IPS-NIHi11 (cell line): Measurements from ENCODE around the gene GOSR2.
A peak's percentile ranks its signal among the peaks of the same experiment; 100 is the strongest.

ENCODE experiments used
- DNase-seq: peaks from one replicate; pipeline ENCODE4 v3.0.0; 2012; ENCODE audit warnings: mixed read lengths, low spot score

Gene GOSR2

GRCh38 chr17:46922804-46923635 lies at the start of gene GOSR2:
TSS of gene GOSR2 (plus strand) at chr17:46923160. CDS start at chr17:46923193, 33 bp downstream.
- peak; percentile 95 for DNase-seq

- DNase-seq: no peak
Measured at GRCh38 chr17:46873941-46874645, 48.9 kb upstream of the GOSR2 start.

GRCh38 chr17:46874906-46875305 lies 48.1 kb upstream of the GOSR2 start:
- DNase-seq: no peak

- DNase-seq: no peak
Measured at GRCh38 chr17:46875849-46876352, 47.1 kb upstream of the GOSR2 start.

DNA sequence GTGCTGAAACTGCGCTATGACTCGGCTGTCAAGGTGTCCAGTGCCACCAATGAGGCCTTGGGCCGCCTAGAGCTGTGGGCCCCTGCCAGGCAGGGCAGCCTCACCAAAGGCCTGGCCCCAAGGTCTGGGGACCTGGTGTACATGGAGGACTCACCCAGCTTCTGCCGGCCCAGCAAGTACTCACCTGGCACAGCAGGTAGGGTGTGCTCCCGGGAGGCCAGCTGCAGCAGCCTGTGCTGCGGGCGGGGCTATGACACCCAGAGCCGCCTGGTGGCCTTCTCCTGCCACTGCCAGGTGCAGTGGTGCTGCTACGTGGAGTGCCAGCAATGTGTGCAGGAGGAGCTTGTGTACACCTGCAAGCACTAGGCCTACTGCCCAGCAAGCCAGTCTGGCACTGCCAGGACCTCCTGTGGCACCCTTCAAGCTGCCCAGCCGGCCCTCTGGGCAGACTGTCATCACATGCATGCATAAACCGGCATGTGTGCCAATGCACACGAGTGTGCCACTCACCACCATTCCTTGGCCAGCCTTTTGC lies 46.5 kb upstream of the GOSR2 start:
- peak; percentile 82 for DNase-seq

DNA sequence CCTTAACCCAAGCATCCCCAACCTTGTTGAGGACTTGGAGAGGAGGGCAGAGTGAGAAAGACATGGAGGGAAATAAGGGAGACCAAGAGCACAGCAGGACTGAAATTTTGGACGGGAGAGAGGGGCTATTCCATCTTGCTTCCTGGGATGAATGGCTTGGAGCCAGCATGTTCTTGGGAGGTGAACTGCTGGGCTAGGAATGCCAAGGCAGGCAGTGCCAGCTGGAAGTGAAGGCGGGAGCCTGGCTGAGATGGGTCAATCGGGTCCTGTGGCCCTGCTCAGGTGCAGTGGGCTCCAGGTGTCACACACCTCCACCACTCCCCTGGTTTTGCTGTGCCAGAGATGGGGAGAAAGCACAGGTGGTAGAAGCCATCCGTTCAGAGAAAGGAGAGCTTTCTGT lies 46.0 kb upstream of the GOSR2 start:
- DNase-seq: no peak

DNA sequence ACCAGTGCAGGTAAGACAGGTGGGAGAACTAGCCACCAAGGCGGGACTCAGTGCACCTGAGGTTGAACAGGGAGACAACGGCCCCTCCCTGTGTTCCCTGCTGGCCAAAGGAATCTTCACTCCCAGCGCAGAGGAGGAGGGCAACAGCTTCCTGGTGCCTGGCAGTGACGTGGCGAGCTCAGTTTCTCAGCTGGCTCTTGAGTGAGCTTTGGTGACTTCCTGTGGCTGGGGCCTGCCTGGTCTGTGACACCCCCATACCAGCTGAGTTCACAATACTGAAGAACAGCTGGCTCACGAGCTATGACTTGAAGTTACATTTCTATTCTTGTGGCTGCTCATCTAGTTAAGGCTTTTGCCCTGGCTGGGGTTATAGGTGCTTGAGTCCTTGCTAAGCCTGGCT lies 45.5 kb upstream of the GOSR2 start:
- no peak for DNase-seq

DNA sequence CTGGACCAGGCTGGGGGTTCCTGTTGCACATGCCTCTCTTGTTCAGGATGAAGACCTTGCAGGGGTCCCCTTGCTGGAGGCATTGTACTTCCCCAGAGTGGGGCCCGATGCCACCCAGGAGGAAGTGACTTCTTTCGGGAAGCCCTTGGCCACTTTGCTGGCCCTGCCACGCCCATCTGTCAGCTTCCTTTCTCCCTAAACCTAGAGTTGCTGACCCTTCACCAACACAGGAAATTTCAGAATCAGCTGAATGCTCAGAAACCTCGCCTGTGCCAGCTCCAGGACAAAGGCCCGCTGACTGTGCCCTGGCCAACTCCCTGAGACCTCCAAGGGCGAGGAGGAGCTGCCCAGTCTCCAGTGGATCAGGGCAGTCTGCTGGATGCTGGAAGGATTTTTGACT lies 44.9 kb upstream of the GOSR2 start:
- DNase-seq: no peak

GRCh38 chr17:46879101-46879500 lies 43.9 kb upstream of the GOSR2 start:
- no peak for DNase-seq

DNA sequence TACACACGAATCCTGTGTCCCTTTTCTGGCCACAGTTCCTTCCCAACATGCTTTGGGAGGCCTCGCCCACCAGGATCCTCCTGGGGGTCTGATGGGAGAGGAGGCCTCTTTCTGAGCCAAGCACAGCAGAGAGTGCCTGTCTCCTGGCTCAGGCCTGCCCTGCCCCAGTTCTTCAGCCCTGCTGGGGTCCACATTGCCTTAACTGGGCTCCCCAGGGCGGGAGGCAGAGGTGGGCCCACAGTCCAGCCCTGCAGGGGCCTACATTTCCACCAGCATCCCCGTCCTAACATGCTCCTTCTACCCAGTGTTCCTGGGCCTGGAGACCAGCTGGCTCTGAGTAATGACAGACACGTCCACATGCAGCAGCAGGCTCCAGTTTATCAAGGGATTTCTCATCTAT lies 41.9 kb upstream of the GOSR2 start:
- no peak for DNase-seq

GRCh38 chr17:46882666-46883065 lies 40.3 kb upstream of the GOSR2 start:
- no peak for DNase-seq

DNA sequence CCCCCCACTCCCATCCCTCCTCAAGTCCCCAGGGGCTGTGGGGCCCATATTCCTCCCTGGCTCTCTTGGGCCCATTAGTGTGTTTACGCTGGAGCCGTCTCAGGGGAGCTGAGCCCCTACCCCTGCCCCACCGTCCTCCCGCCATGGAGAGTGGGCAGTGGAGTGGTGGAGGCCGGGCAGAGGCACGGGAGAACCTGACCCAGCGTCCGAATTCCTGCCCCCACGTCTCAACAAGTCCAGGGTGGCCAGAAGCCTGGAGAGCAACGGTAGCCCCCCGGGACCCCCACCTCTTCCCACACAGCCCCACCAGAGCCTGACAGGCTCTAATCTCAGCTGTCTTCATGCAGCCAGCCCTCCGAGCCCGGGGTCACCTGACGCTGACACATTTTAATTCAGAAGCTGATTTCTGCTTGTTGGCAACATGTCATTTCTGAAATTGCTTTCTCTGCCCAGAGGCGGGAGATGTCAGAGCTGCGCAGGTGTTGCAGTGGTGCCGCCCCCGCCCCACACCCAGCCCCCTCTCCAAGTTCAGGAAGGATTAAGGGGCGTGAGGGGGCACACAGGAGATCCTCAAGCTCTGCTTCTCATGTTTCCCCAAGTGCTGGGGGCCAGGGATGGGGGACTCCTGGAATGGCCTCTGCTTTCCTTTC lies 39.0 kb upstream of the GOSR2 start:
- no peak for DNase-seq

- no peak for DNase-seq
Measured at GRCh38 chr17:46884552-46884951, 38.4 kb upstream of the GOSR2 start.

DNA sequence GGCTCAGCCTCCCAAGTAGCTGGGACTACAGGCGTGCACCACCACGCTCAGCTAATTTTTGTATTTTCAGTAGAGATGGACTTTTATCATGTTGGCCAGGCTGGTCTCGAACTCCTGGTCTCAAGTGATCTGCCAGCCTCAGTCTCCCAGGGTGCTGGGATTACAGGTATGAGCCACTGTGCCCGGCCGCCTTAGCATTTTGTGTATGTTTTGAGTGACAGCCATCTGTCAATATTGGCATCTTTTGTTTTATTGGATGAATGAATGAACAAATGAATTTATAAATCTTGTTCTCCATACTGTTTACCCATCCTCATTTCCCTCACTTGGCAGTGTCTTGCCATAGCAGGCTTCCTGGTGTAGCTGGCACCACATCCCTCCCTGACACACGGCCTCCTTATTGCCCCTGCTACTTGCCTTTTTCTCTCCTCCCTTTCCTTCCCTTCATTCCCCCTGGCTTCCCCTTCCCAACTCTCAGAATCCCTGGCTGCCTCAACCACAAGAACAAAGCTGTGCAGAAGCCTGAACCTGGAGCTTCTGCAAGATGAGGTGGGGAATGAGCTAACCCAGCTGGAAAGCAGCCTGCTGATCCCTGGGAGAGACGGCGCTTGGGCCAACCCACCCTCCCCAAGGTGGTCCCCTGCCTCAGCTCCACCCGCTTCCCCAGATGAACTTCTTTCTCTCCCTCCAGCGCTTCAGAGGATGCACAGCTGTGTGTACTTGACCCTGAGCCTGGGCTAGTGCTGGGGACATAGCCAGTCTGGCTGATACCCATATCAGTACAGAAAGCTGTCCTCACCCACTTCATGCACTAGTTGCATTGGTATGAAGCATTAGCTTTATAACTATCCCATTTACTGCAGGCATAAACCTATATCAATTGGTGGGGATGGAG lies 37.3 kb upstream of the GOSR2 start:
- DNase-seq: no peak

DNA sequence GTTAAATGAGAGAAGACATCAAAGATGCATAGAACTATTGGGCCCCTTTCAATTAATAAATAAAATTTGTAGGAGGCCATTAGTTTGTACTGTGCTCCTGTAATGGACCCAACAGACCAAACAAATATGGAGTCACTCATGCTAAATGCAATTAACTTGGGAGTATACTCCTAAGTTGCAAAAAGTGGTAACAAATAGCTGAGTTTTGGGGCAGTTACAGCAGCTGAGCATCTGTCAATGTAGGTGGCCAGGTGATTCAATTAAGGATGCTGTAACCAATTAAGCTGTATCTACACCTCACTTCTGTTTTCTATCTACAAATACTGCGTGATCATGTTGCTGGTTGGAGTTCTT lies 36.7 kb upstream of the GOSR2 start:
- no peak for DNase-seq

GRCh38 chr17:46887717-46888116 lies 35.2 kb upstream of the GOSR2 start:
- no peak for DNase-seq

- no peak for DNase-seq
Measured at GRCh38 chr17:46888727-46889126, 34.2 kb upstream of the GOSR2 start.

DNA sequence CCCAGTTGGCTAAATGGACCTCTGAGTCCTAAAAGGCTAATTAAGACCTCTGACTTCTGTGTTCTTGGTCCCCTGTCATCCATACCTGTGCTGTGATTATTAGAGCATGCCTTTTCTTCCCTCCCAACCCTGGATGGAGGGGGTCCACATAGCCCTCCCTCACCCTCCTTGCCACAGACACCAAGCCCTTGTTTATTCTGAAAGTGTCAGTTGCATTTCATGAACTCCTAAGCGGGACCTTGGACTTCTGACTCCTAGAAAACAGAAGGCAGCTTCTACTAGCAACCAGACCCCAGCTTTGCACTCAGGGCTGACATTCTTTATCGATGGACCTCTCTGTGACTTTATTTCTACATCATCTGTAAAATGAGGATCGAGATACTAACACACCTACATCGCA lies 33.4 kb upstream of the GOSR2 start:
- DNase-seq: no peak

- DNase-seq: no peak
Measured at GRCh38 chr17:46889992-46890564, 32.9 kb upstream of the GOSR2 start.

DNA sequence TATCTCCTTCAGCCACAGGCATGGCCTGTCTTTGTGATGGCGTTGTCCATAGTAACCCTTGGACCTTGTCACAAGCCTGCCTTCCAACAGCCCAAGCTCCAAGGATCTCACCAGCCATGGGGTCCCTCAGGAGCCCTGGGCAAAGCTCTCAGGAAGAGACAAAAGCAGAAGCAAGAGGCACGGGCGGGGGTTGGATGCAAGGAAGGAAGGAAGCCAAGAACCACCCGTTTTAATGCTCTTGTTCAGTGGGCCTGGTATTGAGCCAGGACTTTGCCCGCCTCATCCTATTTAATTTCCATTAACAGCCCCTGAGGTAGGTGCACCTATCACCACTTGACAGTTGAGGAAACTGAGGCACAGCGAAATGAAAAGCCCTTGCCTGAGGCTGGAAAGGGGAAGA lies 32.3 kb upstream of the GOSR2 start:
- no peak for DNase-seq

- DNase-seq: no peak
Measured at GRCh38 chr17:46892192-46892703, 30.7 kb upstream of the GOSR2 start.
